Femur (tissue), 1 donor: Measurements from ENCODE around the gene GPR179.
A peak's percentile ranks its signal among the peaks of the same experiment; 100 is the strongest.

Experiments
- DNase-seq: peaks from one replicate; pipeline ENCODE4 v3.0.0-alpha.2; 2017

The GPR179 gene, protein sequence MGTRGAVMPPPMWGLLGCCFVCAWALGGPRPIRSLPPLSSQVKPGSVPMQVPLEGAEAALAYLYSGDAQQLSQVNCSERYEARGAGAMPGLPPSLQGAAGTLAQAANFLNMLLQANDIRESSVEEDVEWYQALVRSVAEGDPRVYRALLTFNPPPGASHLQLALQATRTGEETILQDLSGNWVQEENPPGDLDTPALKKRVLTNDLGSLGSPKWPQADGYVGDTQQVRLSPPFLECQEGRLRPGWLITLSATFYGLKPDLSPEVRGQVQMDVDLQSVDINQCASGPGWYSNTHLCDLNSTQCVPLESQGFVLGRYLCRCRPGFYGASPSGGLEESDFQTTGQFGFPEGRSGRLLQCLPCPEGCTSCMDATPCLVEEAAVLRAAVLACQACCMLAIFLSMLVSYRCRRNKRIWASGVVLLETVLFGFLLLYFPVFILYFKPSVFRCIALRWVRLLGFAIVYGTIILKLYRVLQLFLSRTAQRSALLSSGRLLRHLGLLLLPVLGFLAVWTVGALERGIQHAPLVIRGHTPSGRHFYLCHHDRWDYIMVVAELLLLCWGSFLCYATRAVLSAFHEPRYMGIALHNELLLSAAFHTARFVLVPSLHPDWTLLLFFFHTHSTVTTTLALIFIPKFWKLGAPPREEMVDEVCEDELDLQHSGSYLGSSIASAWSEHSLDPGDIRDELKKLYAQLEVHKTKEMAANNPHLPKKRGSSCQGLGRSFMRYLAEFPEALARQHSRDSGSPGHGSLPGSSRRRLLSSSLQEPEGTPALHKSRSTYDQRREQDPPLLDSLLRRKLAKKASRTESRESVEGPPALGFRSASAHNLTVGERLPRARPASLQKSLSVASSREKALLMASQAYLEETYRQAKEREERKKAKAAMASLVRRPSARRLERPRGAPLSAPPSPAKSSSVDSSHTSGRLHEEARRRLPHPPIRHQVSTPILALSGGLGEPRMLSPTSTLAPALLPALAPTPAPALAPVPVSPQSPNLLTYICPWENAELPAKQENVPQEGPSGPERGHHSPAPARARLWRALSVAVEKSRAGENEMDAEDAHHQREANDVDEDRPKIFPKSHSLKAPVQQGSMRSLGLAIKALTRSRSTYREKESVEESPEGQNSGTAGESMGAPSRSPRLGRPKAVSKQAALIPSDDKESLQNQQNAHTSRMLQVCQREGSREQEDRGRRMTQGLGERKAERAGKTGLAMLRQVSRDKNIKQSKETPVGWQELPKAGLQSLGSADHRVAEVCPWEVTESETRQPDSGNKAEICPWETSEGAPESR (N-terminal part only)

DNA sequence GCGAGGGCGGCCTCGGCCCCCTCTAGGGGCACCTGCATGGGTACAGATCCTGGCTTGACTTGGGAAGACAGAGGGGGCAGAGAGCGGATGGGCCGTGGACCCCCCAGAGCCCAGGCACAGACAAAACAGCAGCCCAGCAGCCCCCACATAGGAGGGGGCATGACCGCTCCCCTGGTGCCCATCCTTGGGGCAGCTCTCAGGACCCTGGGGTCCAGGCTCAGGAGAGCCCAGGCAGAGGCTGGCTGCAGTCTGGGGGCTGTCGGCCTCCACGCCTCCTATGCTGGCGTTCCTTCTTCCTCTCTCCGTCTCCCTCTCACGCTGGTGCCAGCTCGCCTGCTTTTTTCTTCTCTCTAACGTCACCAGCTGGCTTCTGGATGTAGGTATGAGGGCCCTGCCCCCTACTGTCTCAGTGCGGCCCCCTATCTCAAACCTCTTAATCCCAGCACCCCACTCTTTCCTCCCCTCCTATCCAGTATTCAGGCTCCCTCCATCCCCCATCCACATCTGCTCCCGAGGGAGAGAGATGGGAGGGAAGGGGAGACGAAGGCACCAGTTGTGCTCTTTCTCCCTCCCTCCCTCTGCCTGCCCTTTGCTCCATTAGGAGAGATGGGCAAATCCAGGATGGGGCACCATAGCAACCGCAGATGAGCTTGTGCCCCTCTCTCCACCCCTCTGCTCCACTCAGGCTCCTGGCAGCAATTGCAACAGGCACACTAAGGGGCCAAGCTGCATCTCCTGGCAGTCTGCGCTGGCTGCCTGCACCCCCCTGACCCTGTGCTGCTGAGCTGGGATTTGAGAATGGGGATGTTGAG is at the start of gene GPR179:
Gene GPR179, minus strand, starts transcription at position 349 of the 812 bp plus-strand sequence. Its CDS starts 167 bp downstream, at position 182.
- DNase-seq = no peak

DNA sequence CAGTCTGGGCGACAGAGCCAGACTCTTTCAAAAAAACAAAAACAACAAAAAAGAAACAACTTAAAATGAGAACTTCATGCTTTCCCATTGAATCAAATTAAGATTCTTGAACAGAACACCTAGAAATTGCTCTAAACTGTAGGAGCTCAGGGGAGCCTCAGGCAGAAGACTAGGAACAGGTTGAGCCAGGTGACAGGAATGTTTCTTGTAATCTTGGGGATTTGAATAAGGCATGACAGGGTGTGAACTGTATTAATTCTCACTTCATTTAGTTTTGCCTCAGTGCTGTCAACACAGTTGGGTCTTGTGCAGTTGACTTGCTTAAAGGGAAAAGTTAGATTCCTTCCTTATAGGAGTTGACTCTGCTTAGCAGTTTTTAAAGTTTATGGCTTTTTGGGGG is 35.7 kb upstream of the GPR179 start:
- DNase-seq = no peak

DNA sequence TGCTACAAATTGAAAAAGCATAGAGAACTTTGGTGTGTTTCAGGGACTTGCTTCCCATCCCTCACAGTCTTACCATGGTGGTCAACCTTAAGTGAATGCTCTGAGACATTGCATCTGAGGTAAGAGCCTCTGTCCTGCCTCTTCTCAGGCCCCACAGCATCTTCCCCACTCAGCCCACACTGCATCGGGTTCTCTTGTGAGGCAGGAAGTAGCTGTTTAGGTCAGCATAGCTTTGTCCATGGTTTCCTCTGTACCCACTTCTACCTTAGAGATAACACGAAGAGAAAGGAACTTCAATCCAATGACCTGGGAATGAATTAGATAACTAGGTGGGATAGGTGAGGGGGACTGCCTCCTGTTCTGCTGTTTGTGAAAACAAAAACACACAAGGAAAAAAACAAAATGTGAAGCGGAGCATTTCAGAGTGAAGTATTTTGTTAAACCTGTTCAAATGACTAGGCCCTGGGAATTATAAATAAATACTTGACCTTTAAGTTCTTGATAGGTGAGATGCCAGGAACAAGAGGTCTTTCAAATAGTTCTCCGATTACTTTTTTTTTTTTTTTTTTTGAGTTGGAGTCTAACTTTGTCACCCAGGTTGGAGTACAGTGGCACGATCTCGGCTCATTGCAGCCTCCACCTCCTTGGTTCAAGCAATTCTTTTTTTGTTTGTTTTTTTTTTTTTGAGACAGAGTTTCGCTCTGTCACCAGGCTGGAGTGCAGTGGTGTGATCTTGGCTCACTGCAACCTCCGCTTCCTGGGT is 25.5 kb upstream of the GPR179 start:
- DNase-seq = no peak

DNA sequence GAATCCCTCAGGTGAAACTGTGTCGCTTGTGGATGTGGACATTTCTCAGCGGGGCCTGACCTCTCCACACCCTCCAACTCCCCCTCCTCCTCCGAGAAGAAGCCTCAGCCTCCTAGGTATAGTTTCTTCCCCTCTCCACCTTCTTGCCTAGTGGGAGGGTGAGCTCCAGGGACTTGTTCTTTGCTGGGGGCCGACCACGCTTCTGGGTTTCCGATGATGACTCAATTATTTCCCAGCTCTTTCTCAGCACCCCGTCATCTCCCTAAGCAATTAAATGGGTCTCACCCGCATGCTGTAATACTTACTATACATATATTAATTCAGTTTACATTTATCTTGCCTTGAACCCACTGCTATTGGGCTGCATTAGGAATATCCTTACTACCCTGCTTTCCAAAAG is 21.0 kb upstream of the GPR179 start:
- no peak for DNase-seq

DNA sequence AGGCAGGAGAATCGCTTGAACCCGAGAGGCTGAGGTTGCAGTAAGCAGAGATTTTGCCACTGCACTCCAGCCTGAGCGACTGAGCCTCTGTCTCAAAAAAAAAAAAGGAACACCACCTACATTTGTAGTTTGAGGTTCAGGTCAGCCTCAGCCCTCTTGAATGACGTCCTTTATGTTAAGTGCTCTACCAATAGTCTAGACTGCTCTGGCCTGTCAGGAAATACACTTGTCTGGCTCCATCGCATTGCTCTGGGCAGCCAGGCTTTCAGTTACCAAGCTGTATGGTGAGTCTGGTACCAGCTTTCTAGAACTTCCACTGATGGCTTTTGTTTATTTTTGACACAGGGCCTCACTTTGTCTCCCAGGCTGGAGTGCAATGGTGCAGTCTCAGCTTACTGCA is 19.3 kb upstream of the GPR179 start:
- no peak for DNase-seq

DNA sequence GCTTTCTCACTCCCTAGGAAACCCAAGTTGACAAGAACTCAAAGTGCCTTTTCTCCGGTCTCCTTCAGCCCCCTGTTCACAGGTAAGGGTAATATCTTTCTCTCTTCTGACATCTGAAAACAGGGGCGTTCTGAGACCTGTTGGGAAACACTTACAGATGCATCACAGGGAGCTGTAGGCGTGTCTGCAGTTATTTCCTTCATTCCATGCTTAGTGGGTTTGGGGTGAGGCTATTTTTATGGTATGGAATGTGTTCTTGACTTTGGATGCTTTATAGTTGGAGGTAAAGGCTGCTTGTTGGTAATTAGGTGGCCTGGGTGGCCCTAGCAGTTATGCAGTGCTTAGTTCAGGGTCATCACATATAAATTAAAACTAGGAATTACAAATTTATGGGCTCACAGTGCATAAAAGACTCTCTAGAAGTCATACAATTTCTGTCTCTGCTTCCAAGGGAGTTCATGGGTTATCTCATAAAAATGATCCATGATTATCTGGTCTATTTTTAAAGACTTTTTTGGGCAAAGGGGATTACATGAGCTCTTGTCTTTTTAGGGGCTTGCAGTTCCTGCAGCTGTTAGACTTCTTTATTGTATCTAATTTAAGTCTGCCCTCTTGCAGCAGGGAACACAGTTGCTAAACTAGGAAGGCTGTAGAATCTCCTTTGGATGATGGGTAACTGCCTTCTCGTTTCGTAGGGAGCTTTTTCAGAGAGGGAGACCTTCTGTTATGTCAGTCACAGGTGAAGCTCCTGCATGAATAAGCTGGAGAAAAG is 18.1 kb upstream of the GPR179 start:
- DNase-seq = no peak

DNA sequence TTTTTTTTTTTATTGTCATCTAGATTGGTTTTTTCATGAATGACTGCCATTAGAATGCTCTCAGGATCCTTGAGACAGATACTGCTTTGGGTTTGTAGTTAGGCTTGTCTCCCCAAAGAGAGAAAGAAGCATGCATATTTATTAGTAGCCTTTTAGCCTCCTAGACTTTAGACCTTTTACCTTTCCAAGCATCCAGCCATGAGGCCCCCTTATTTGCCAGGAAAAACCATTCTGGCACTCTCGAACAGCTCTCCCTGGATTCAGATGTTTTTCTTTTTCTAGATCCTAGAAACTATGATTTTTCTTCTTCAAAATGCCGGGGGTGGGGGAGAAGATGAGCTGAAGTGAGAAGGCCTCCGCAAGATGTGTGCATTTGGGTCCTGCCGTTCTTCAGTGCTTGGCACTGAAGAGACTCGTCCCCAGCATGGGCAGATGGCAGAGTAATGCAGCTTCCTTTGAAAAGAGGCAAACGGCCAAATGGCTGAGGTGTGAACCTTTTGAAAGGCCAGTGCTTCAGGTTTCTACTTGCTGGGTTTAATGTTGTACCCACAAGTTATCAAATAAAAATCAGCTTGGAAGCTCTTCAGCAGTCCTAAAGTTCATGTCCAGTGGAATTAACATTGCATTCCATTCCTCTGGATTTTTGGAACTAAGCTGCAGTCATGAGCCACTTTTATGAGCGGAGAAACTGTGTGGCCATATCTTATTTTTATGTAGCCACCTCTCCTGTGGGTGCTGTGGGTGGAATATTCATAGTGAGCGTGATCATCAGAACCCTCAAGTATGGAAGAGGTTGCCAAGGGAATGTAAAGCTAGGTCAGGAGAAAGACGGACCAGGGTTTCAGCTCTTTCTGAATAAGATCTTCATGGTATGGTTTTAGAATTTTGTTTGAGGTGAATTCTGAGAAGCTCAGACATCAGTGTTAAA is 15.1 kb upstream of the GPR179 start:
- DNase-seq = no peak

DNA sequence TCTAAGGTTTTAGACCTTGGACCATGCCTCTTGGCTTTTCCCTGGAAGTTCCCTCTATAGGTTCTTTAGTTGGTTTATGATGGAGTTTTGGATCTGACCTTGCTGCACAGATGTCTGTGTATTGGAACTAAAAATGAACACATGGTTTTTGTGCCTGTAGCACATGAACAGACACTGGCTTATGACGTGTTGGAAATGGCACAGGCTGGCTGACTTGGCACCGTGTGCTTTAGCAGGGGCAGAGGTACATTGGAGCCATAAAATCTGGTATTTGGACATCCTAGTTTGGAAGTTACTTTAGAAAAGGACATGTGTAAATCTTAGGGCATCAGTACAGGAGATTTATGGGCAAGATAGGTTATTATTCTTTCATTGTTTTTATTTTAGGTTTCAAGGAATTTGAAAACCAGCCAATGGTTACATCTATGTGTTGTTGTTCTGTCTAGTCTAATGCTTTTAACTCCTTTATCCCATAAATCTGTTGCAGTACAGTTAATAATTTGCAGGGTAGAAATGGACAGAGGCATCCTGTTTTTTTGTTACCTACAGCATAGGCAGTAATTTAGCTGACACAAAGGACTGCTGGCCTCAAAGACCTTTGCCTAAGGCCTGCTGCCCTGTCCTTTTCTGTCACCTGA is 13.8 kb upstream of the GPR179 start:
- peak; percentile 50 for DNase-seq

DNA sequence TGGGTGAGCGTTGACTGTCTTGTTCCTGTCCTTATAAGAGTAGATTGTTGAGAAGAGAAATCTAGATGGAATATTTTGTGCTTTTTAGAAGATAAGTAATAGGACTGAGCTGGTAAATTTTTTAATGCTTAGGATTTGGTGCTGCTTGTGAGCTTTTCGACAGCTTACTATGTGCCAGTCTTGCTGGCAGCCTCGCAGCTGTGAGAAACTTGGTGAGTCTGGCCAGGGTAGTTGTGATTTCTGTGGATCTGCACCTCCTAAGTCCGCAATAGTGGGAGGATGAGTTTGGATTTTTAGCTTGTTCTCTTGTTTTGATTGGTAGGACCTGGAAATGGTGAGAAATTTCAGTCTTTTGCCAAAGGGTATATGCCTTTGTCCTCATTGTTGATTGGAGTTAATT is 11.5 kb upstream of the GPR179 start:
- no peak for DNase-seq

DNA sequence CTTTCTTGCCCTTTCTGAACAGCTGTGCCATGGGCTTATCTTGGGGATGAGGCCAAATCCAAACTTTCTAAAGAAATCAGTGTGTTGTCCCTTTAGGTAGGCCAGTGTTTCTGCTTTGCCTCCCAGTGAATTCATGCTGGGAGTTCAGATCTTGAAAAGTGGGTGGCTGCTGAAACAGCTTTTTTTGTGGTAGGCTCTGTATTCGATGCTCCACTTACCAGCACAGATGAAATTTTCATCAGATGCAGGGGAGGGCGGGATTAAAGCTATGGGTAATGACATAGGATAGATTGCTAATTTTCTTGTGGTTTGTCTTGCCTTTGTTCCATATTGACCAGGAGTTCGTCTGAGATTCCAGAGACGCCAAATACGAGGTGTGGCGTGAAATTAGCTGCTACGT is 10.7 kb upstream of the GPR179 start:
- no peak for DNase-seq

DNA sequence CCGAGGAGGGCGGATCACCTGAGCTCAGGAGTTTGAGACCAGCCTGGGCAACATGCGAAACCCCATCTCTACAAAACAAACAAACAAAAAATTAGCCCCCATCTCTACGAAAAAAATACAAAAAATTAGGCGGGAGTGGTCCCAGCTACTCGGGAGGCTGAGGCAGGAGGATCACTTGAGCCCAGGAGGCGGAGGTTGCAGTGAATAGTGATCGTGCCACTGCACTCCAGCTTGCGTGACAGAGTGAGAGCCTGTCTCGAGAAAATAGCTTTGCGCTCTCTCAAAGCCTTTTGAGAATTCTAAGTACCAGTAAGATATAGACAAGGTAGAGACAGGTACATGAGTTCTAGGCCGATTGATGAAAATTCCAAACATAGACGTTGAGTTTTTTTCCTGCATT is 9.9 kb upstream of the GPR179 start:
- no peak for DNase-seq

DNA sequence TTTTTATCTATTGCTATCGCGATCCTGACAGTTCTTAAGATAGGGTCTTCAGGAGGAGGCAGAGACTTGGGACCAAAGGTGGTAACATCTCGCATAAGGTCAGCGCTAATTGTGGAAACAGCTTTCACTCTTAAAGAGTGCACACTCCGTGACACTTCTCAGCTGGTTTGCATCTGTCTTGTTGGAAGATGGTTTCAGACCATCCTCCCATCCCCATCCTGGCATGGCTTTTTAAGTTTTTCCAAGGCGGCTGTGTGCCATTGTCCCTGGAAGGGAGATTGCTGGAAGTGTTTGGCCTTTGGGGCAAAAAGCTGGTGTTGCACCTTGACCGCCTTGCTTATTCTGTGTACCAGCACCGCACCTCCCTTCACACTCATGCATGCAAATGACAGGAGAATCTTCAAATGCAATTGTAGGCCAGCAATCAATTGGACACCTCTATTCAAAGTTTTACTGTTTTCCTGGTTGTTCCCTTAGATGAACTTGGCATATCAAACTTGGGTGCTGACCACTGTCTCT is 9.4 kb upstream of the GPR179 start:
- DNase-seq = no peak

DNA sequence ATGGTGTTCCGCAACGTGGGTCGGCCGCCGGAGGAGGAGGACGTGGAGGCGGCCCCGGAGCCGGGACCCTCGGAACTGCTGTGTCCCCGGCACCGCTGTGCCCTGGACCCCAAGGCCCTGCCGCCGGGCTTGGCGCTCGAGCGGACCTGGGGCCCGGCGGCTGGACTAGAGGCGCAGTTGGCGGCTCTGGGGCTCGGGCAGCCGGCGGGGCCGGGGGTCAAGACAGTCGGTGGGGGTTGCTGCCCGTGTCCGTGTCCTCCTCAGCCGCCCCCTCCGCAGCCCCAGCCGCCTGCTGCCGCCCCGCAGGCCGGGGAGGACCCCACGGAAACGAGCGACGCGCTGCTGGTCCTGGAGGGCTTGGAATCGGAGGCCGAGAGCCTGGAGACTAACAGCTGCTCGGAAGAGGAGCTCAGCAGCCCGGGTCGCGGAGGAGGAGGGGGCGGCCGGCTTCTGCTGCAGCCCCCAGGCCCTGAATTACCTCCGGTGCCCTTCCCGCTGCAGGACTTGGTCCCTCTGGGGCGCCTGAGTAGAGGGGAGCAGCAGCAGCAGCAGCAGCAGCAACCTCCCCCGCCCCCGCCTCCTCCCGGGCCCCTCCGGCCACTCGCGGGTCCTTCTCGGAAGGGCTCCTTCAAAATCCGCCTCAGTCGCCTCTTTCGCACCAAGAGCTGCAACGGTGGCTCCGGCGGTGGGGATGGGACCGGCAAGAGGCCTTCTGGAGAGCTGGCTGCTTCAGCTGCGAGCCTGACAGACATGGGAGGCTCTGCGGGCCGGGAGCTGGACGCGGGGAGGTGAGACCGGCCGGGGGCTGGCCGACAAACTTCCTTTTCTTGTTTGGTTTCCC is 8.7 kb upstream of the GPR179 start:
- DNase-seq = peak; percentile 50

DNA sequence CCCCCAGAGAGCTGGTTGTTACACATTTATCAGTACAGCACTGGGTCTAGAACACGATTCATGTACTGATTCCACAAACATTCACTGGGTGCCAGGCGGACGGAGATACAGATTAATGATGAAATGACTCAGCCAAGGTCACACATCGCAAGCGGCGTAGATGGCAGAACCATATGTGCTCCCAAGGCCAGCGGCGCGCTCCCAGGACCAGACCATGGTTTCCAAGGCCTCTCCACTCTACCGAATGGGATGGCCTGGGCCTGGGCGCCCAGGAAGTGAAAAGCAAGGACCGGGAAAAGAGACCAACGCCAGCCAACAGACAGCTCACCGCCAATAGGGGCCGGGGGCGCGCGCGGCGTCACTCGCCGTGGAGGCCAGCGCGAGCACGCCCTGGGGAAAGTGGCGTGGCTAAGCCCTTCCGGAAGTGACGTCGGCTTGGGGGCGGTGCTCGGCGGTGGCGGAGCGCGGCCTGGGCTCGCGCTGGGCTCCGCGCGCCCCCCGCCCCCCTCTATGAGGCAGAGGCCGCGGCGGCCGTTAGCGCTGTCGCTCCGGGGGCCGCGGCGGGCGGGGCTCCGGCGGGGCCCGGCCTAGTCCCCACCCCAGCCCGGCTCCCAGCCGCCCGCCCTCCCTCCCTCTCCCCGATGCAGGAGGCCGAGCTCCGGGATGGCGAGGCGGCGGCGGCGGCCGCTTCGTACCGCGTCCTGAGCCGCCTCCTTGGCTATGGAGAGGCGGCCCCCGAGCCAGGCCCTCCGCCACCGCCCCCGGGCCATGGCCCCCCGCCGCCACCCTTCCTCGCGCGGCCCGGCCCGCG is 7.9 kb upstream of the GPR179 start, which contains the start of gene SOCS7:
Gene SOCS7, plus strand, starts transcription at position 433 of the 811 bp plus-strand sequence. Its CDS starts 209 bp downstream, at position 642.
- peak; percentile 96 for DNase-seq

DNA sequence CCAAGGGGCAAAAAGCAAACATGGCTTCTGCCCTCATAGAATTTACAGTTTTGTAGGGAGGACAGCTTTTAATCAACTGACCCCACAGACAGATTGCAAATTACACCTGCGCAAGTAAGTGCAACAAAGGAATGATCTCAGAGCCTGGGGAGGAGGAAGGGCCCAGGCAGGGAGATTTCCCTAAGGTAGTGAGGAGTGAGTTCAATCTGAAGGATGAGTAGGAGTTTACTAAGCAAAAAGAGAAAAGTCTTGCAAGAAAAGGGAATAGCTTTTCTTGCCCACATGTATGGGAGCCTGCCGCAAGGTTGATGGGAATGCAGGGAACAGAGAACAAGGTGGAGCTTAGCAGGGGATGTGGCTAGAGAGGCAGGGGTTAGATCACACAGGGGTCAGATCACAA is 6.3 kb upstream of the GPR179 start:
- no peak for DNase-seq

DNA sequence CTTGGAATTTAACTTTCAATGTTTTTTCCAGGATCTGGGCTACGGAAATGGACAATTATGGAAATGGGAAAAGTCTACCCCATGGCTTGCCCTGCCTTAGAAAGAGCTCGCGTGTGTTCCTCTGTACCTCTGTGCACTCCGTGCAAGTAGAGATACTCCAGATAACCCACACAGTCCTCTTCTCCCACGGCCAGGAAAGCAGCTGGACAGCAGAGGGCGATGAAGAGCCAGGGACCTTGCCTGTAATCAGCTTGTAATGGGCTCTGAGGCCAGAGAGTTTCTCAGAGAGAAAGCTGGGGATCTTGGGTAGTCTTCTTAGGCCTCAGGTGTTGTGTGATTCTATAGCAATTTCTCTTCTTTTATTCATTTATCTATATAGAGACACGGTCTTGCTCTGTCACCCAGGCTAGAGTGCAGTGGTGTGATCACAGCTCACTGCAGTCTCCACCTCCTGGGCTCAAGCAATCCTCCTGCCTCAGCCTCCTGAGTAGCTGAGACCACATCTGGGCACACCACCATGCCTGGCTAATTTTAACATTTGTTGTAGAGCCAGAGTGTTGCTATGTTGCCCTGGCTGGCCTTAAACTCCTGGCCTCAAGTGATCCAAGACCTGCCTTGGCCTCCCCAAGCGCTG is 5.5 kb upstream of the GPR179 start:
- DNase-seq = peak; percentile 91
